Pancreas (tissue), 10 donors: ENCODE results near the gene ALKBH4. TPM values are rescaled to one million over a fixed set of nuclear protein-coding genes. Genes with fewer than 3 reads are reported as not detected.
"Not testable (repeated sequence)": the region's sequence is repeated elsewhere in the genome, so short reads cannot be mapped to it uniquely, and the experiment has no call there.

Experiments
- ATAC-seq, 4 donors: fragments of 200-7000 bp; cut with Tn5 transposase; one replicate each; pipeline versions ENCODE4 v1.8.0 to v1.9.1; 2020; ENCODE audit warnings: mild to moderate bottlenecking in 4 of 4, moderate library complexity in 4 of 4
- DNase-seq, 6 donors: peaks; one replicate each; pipeline ENCODE4 v3.0.0-alpha.2; 2020
- FAIRE-seq: peaks from 2 replicates; lab custom pipeline; 2012; peaks lifted over from hg19 to GRCh38; lab: Jason Lieb, UNC
- H3K27ac ChIP-seq, 4 donors: fragments of 200-600 bp; sonication (generic); 1 replicate in 3 of 4; 2 replicates in 1 of 4; pipeline versions ENCODE4 v1.5.0 to v1.8.0; 2020
- H3K27me3 ChIP-seq, 4 donors: fragments of 200-600 bp; one replicate each; pipeline ENCODE4 v1.8.0; 2021
- H3K36me3 ChIP-seq, 3 donors: fragments of 200-600 bp; sonication (generic) in 1 of 3; one replicate each; pipeline versions ENCODE4 v1.5.0 to v1.8.0; 2020 to 2021
- H3K4me1 ChIP-seq, 3 donors: fragments of 200-600 bp; one replicate each; pipeline ENCODE4 v1.8.0; 2021
- H3K4me3 ChIP-seq, 4 donors: fragments of 200-600 bp; sonication (generic) in 2 of 4; one replicate each; pipeline versions ENCODE4 v1.5.0 to v1.8.0; 2020 to 2021
- H3K9me3 ChIP-seq, 4 donors: fragments of 200-600 bp; one replicate each; pipeline ENCODE4 v1.8.0; 2021
- CTCF ChIP-seq, 4 donors: fragments of 200-600 bp; sonication (generic) in 3 of 4; IDR thresholded peaks; one replicate each; pipeline versions ENCODE4 v1.5.0 to v1.8.0; 2021; ENCODE audit warnings: antibody characterized with exemption in 4 of 4
- WGBS, 2 donors: extraction: QIAGEN DNeasy Blood & Tissue Kit; methylation state at CpG; one replicate each; pipeline ENCODE4 v1.1.7; 2013; 5-methylcytosine and 5-hydroxymethylcytosine counted together
- intact Hi-C, 3 donors: fragments of 100-400 bp; cut with DNase I; formaldehyde crosslinking; loops; one replicate each; pipeline versions ENCODE4 v1.11.1 to v1.14.2; 2022
- polyA plus RNA-seq, 2 donors: library from polyadenylated mRNA; stranded (reverse); fragments of 200-250 nt; gene quantifications; one replicate each; pipeline ENCODE4 v1.2.3, GENCODE V29; 2013
- total RNA-seq, 6 donors: library from RNA; stranded (reverse); fragmentation: NEBNext Ultra II Directional in 4 of 6; extraction: Animal tissue kit (Norgen Biotek cat#: 25700) in 4 of 6; gene quantifications; one replicate each; pipeline versions ENCODE4 v1.2.1 to v1.2.4, GENCODE V29; 2021 to 2023
- donor health status: healthy with polysubstance abuse.
- donor health status: DM: no; HTN: no; CAD: no; lungs with moderate emphysema.
- donor health status: DM: no; HTN: no; CAD: no.
- donor health status: control.
- donor health status: control.
- donor health status: Bipolar disorder and iron deficiency.
- donor health status: DM: yes; HTN: yes; CAD: no.
- donor health status: DM: no; HTN: no; CAD: no.
- donor health status: DM: no; HTN: no; CAD: no.
- donor health status: DM: yes; HTN: yes; CAD: no.

Gene ALKBH4, protein sequence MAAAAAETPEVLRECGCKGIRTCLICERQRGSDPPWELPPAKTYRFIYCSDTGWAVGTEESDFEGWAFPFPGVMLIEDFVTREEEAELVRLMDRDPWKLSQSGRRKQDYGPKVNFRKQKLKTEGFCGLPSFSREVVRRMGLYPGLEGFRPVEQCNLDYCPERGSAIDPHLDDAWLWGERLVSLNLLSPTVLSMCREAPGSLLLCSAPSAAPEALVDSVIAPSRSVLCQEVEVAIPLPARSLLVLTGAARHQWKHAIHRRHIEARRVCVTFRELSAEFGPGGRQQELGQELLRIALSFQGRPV
- total RNA-seq (1 to 10 TPM; 3.5 to 6.9 (median 5.3) TPM), polyA plus RNA-seq (1 to 10 TPM; 7.3 to 9.3 TPM)

DNA sequence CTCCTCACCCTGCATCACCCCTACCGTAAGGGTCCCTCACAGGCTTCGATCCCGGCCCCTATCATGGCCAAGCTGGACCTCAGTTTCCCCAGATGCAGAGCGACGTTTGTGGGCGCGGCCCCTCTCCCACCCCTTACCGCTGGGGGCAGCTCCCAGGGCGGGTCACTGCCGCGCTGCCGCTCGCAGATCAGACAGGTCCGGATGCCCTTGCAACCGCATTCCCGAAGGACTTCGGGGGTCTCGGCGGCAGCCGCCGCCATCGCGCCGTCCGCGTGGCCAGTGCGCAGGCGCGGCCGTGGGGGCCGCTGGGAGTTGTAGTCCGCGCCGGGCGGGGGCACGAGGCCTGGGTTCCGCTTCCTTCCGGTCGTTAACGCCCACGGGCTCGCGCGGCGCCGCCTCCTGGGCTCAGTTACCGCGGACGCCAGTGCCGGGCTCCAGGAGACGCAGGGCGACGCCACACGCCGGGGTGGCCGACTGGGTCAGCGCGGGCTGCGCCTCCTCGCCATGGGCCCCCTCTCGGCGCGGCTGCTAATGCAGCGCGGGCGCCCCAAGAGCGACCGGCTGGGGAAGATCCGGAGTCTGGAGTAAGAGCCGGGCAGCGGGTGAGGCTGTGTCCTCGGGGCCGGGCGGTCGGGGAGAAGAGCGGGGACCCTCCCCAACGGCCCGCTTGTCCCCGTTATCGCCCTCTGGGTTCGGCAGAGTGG, at the start of gene ALKBH4, which contains the start of gene LRWD1:
Gene ALKBH4, minus strand, starts transcription at position 287 of the 704 bp plus-strand sequence. Its CDS starts 27 bp downstream, at position 260.
Gene LRWD1, plus strand, starts transcription at position 408 of the 704 bp plus-strand sequence. Its CDS starts 97 bp downstream, at position 505.
- Histone ChIP-seq H3K4me1 (peaks cover 0 to 15% (median 11%) of the 10 kb centered on the region in 3 donors), H3K36me3 (no peaks in the 10 kb centered on the region), H3K27me3 (no peaks in the 10 kb centered on the region), H3K27ac (peak within 1 kb of the TSS in 2 of 4 donors; percentile 38 to 71), H3K4me3 (peak within 1 kb of the TSS; percentile 91 to 100 (median 99)), H3K9me3 (no peaks in the 10 kb centered on the region)
- peak; percentile 98 to 99 (median 98) for ATAC-seq
- no peak for FAIRE-seq
- no peak for TF ChIP-seq CTCF (IDR thresholded peaks at IDR 0.05)
- peak; percentile 91 to 98 (median 94) for DNase-seq
- intact Hi-C loops = no loop called here
- WGBS, 2 donors = 0% methylated on average over 75 to 81 of the region's 81 CpGs

GRCh38 chr7:102512642-102513221, 48.1 kb upstream of the ALKBH4 start:
- DNase-seq (peak in 4 of 6 donors; percentile 5 to 63 (median 30)), ATAC-seq (peak in 1 of 4 donors; percentile 15)
- FAIRE-seq, H3K36me3 ChIP-seq, H3K27me3 ChIP-seq, H3K4me1 ChIP-seq, intact Hi-C loops, H3K4me3 ChIP-seq, H3K9me3 ChIP-seq: not testable (repeated sequence)
- H3K27ac ChIP-seq = peak overlapping the region in 1 of 4 donors; percentile 18
- WGBS, 2 donors = 17 to 18% methylated on average over 3 to 4 of the region's 5 CpGs

- H3K4me3 ChIP-seq, H3K4me1 ChIP-seq, intact Hi-C loops, DNase-seq, H3K9me3 ChIP-seq, H3K27ac ChIP-seq, FAIRE-seq, H3K27me3 ChIP-seq, H3K36me3 ChIP-seq: not testable (repeated sequence)
- peak; percentile 31 to 71 (median 57) for ATAC-seq
- no CpG with 5 or more reads among the region's 30 CpGs for whole genome bisulfite sequencing, 2 donors
Observed at GRCh38 chr7:102511860-102512522, 47.3 kb upstream of the ALKBH4 start.

- 66 to 76% methylated on average over 4 of the region's 8 CpGs for WGBS, 2 donors
- DNase-seq = peak in 1 of 6 donors; percentile 9
- H3K27me3 ChIP-seq, H3K9me3 ChIP-seq, intact Hi-C loops, H3K4me1 ChIP-seq, H3K36me3 ChIP-seq, FAIRE-seq, ATAC-seq, H3K4me3 ChIP-seq, H3K27ac ChIP-seq: not testable (repeated sequence)
Observed at GRCh38 chr7:102510575-102510974, 45.9 kb upstream of the ALKBH4 start.

GRCh38 chr7:102507410-102508088, 42.9 kb upstream of the ALKBH4 start:
- H3K4me1 ChIP-seq, H3K4me3 ChIP-seq, ATAC-seq, intact Hi-C loops, H3K27me3 ChIP-seq, H3K27ac ChIP-seq, FAIRE-seq, H3K9me3 ChIP-seq, H3K36me3 ChIP-seq: not testable (repeated sequence)
- WGBS, 2 donors = 88 to 91% methylated on average over 2 of the region's 8 CpGs
- peak in 1 of 6 donors; percentile 18 for DNase-seq

GRCh38 chr7:102505298-102506185, 40.9 kb upstream of the ALKBH4 start:
- H3K27ac ChIP-seq, H3K4me3 ChIP-seq, intact Hi-C loops, H3K9me3 ChIP-seq, H3K27me3 ChIP-seq, H3K36me3 ChIP-seq, H3K4me1 ChIP-seq, FAIRE-seq: not testable (repeated sequence)
- ATAC-seq (peak in 3 of 4 donors; percentile 24 to 45 (median 41)), DNase-seq (peak in 2 of 6 donors; percentile 10 to 36)
- 81 to 90% methylated on average over 5 of the region's 24 CpGs for WGBS, 2 donors

- ATAC-seq, intact Hi-C loops, H3K9me3 ChIP-seq, FAIRE-seq, H3K27ac ChIP-seq, H3K36me3 ChIP-seq, H3K4me3 ChIP-seq, DNase-seq, H3K4me1 ChIP-seq, H3K27me3 ChIP-seq: not testable (repeated sequence)
- WGBS, 2 donors = no CpG with 5 or more reads among the region's 12 CpGs
Observed at GRCh38 chr7:102503141-102503540, 38.5 kb upstream of the ALKBH4 start.

- WGBS, 2 donors = 85 to 91% methylated on average over 11 of the region's 16 CpGs
- FAIRE-seq, H3K4me3 ChIP-seq, H3K27ac ChIP-seq, DNase-seq, intact Hi-C loops, H3K36me3 ChIP-seq, H3K27me3 ChIP-seq, H3K4me1 ChIP-seq, H3K9me3 ChIP-seq, ATAC-seq: not testable (repeated sequence)
Observed at GRCh38 chr7:102498321-102498720, 33.7 kb upstream of the ALKBH4 start.

DNA sequence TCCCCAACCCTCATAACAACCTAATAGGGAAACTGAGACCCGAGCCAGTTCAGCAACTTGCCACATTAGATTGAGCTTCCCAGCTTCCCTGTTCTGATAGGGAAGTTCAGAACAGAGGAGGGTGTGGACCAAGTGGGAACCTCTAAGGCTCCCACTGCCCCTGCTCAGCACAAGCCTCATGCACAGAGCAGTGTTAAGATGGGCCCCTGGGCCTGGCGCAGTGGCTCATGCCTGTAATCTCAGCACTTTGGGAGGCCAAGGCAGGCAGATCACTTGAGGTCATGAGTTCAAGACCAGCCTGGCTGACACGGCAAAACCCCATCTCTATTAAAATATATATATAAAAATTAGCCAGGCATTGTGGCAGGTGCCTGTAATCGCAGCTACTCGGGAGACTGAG, 32.6 kb upstream of the ALKBH4 start:
- intact Hi-C loops, ATAC-seq, H3K9me3 ChIP-seq, H3K4me1 ChIP-seq, FAIRE-seq, H3K27me3 ChIP-seq, H3K27ac ChIP-seq, H3K4me3 ChIP-seq, H3K36me3 ChIP-seq: not testable (repeated sequence)
- DNase-seq = peak in 2 of 6 donors; percentile 24 to 32
- WGBS, 2 donors = 60 to 67% methylated on average over 1 of the region's 5 CpGs
